Adrenal gland (tissue), 5 donors: ENCODE measurements around the gene BCORL1.

Experiments
- POLR2A ChIP-seq, 2 donors: fragments of 450-650 bp; IDR thresholded peaks; one replicate each; pipeline ENCODE4 v1.6.1; 2017; ENCODE audit warnings: antibody characterized with exemption in 2 of 2, mild to moderate bottlenecking in 2 of 2, moderate library complexity in 1 of 2
- TF ChIP-seq, protein P1 (sequence below), 6 experiments: fragments of 450-650 bp in 4 of 6; fragments of 200-600 bp in 2 of 6; sonication (generic) in 1 of 6; IDR thresholded peaks; 1 replicate in 5 of 6; 2 replicates in 1 of 6; pipeline versions ENCODE4 v1.5.1 to v1.8.0; 2016 to 2021; ENCODE audit warnings: antibody characterized with exemption in 6 of 6, mild to moderate bottlenecking in 2 of 6, moderate library complexity in 1 of 6
- donor health status: DM: no; HTN: no; CAD: no.

DNA sequence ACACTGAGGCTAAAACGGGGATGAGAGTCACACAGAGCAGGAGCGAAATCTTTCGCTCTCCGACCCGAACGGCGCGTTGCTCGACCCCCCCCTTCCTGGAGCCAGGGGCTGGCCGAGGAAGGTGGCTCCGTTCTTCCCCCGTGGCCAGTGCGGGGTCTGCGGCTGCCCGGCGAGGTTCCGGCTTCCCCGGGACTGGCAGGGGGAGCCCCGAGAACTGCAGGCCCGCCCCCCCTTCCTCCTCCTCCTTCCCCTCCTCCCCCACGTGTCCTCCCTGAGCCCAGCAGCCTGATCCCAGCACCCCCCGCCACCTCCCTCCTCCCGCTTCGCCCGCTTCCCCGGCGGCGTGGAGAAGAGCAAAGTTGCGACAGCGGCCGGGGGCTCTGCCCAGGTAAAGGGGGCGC, 2.4 kb upstream of the BCORL1 start:
- TF ChIP-seq, protein P1, sequence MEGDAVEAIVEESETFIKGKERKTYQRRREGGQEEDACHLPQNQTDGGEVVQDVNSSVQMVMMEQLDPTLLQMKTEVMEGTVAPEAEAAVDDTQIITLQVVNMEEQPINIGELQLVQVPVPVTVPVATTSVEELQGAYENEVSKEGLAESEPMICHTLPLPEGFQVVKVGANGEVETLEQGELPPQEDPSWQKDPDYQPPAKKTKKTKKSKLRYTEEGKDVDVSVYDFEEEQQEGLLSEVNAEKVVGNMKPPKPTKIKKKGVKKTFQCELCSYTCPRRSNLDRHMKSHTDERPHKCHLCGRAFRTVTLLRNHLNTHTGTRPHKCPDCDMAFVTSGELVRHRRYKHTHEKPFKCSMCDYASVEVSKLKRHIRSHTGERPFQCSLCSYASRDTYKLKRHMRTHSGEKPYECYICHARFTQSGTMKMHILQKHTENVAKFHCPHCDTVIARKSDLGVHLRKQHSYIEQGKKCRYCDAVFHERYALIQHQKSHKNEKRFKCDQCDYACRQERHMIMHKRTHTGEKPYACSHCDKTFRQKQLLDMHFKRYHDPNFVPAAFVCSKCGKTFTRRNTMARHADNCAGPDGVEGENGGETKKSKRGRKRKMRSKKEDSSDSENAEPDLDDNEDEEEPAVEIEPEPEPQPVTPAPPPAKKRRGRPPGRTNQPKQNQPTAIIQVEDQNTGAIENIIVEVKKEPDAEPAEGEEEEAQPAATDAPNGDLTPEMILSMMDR (IDR thresholded peaks at IDR 0.05): no peak
- no peak for TF ChIP-seq POLR2A (IDR thresholded peaks at IDR 0.05)
